GM12892 (cell line): ENCODE results near the gene QKI.

Experiments used
- POLR2A ChIP-seq: IDR thresholded peaks from 2 replicates; pipeline ENCODE4 v1.6.1; 2011; ENCODE audit warnings: low read depth, low read length, control low read depth
- POLR2AphosphoS5 ChIP-seq: IDR thresholded peaks from 2 replicates; pipeline ENCODE4 v1.6.1; 2011; ENCODE audit warnings: low read depth, low read length, control low read depth
- TAF1 ChIP-seq: IDR thresholded peaks from 2 replicates; pipeline ENCODE4 v1.6.1; 2011; ENCODE audit warnings: low read depth, mild to moderate bottlenecking, control low read depth, low read length, borderline replicate concordance

- TF ChIP-seq POLR2A (no peak), POLR2AphosphoS5 (no peak), TAF1 (no peak)
Observed at GRCh38 chr6:163585932-163586437, 171.5 kb downstream of the QKI start.
